ENCODE results near the gene TNK2. TPM values are rescaled to one million over a fixed set of nuclear protein-coding genes. Genes with fewer than 3 reads are reported as not detected.

Gene TNK2
- total and polyA plus RNA-seq, 2 of the 13 experiments (the other 11 are each of a cell fraction or from before 2014, with no cell fraction given), result 4.6 to 5.8 TPM

GRCh38 chr3:195863121-195864061 is 45.0 kb downstream of the TNK2 start (continued):
- TF ChIP-seq ARHGAP35 (CRISPR knock-in tag; IDR thresholded peaks at IDR 0.05; ENCODE audit: borderline replicate concordance) (no peak), FOXA3 (CRISPR knock-in tag; IDR thresholded peaks at IDR 0.05) (no peak), KMT2A (CRISPR knock-in tag; IDR thresholded peaks at IDR 0.05) (no peak), SMC3 (IDR thresholded peaks at IDR 0.05; ENCODE audit: low read length) (peak; percentile 53; the same call in 1 of the 2 replicates), HOXA3 (CRISPR knock-in tag; IDR thresholded peaks at IDR 0.05) (peak; percentile 39; the same call in 1 of the 2 replicates), ATRX (CRISPR knock-in tag; IDR thresholded peaks at IDR 0.05; ENCODE audit: borderline replicate concordance) (no peak), ZBTB1 (CRISPR knock-in tag; IDR thresholded peaks at IDR 0.05; ENCODE audit: borderline replicate concordance) (no peak), GMEB1 (CRISPR knock-in tag; IDR thresholded peaks at IDR 0.05; ENCODE audit: borderline replicate concordance) (no peak), ZNF607 (CRISPR knock-in tag; IDR thresholded peaks at IDR 0.05; ENCODE audit: borderline replicate concordance) (no peak; the same call in 1 of the 2 replicates), NR2C2 (CRISPR knock-in tag; IDR thresholded peaks at IDR 0.05; ENCODE audit: borderline replicate concordance) (no peak), TCF12 (IDR thresholded peaks at IDR 0.05) (no peak), TCF12 (CRISPR knock-in tag; IDR thresholded peaks at IDR 0.05) (no peak), HDAC6 (IDR thresholded peaks at IDR 0.05; ENCODE audit: low read depth, low read length) (no peak), PRPF4 (IDR thresholded peaks at IDR 0.05; ENCODE audit: low read depth, low read length, poor library complexity, severe bottlenecking) (no peak), HNF4A (CRISPR knock-in tag; IDR thresholded peaks at IDR 0.05) (peak; percentile 12; the same call in 1 of the 2 replicates), RBM22 (optimal IDR thresholded peaks at IDR 0.05; ENCODE audit: low read length) (no peak), ZSCAN21 (CRISPR knock-in tag; IDR thresholded peaks at IDR 0.05; ENCODE audit: borderline replicate concordance) (peak; percentile 49; the same call in 1 of the 2 replicates)
- TF ChIP-seq, protein P1, sequence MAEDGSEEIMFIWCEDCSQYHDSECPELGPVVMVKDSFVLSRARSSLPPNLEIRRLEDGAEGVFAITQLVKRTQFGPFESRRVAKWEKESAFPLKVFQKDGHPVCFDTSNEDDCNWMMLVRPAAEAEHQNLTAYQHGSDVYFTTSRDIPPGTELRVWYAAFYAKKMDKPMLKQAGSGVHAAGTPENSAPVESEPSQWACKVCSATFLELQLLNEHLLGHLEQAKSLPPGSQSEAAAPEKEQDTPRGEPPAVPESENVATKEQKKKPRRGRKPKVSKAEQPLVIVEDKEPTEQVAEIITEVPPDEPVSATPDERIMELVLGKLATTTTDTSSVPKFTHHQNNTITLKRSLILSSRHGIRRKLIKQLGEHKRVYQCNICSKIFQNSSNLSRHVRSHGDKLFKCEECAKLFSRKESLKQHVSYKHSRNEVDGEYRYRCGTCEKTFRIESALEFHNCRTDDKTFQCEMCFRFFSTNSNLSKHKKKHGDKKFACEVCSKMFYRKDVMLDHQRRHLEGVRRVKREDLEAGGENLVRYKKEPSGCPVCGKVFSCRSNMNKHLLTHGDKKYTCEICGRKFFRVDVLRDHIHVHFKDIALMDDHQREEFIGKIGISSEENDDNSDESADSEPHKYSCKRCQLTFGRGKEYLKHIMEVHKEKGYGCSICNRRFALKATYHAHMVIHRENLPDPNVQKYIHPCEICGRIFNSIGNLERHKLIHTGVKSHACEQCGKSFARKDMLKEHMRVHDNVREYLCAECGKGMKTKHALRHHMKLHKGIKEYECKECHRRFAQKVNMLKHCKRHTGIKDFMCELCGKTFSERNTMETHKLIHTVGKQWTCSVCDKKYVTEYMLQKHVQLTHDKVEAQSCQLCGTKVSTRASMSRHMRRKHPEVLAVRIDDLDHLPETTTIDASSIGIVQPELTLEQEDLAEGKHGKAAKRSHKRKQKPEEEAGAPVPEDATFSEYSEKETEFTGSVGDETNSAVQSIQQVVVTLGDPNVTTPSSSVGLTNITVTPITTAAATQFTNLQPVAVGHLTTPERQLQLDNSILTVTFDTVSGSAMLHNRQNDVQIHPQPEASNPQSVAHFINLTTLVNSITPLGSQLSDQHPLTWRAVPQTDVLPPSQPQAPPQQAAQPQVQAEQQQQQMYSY (CRISPR knock-in tag; IDR thresholded peaks at IDR 0.05), result peak; percentile 77
- TF ChIP-seq, protein P2, sequence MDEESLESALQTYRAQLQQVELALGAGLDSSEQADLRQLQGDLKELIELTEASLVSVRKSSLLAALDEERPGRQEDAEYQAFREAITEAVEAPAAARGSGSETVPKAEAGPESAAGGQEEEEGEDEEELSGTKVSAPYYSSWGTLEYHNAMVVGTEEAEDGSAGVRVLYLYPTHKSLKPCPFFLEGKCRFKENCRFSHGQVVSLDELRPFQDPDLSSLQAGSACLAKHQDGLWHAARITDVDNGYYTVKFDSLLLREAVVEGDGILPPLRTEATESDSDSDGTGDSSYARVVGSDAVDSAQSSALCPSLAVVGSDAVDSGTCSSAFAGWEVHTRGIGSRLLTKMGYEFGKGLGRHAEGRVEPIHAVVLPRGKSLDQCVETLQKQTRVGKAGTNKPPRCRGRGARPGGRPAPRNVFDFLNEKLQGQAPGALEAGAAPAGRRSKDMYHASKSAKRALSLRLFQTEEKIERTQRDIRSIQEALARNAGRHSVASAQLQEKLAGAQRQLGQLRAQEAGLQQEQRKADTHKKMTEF (CRISPR knock-in tag; IDR thresholded peaks at IDR 0.05), result peak; percentile 49; the same call in 1 of the 2 replicates
- TF ChIP-seq, protein P3, sequence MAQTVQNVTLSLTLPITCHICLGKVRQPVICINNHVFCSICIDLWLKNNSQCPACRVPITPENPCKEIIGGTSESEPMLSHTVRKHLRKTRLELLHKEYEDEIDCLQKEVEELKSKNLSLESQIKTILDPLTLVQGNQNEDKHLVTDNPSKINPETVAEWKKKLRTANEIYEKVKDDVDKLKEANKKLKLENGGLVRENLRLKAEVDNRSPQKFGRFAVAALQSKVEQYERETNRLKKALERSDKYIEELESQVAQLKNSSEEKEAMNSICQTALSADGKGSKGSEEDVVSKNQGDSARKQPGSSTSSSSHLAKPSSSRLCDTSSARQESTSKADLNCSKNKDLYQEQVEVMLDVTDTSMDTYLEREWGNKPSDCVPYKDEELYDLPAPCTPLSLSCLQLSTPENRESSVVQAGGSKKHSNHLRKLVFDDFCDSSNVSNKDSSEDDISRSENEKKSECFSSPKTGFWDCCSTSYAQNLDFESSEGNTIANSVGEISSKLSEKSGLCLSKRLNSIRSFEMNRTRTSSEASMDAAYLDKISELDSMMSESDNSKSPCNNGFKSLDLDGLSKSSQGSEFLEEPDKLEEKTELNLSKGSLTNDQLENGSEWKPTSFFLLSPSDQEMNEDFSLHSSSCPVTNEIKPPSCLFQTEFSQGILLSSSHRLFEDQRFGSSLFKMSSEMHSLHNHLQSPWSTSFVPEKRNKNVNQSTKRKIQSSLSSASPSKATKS (CRISPR knock-in tag; IDR thresholded peaks at IDR 0.05), result no peak
